ENCODE measurements around the gene HOOK2. TPM values are rescaled to one million over a fixed set of nuclear protein-coding genes. Genes with fewer than 3 reads are reported as not detected.

Gene HOOK2
- total and polyA plus RNA-seq, 2 of the 13 experiments (the other 11 are each of a cell fraction or from before 2014, with no cell fraction given): 9.2 to 12.9 TPM

- TF ChIP-seq, protein P1, sequence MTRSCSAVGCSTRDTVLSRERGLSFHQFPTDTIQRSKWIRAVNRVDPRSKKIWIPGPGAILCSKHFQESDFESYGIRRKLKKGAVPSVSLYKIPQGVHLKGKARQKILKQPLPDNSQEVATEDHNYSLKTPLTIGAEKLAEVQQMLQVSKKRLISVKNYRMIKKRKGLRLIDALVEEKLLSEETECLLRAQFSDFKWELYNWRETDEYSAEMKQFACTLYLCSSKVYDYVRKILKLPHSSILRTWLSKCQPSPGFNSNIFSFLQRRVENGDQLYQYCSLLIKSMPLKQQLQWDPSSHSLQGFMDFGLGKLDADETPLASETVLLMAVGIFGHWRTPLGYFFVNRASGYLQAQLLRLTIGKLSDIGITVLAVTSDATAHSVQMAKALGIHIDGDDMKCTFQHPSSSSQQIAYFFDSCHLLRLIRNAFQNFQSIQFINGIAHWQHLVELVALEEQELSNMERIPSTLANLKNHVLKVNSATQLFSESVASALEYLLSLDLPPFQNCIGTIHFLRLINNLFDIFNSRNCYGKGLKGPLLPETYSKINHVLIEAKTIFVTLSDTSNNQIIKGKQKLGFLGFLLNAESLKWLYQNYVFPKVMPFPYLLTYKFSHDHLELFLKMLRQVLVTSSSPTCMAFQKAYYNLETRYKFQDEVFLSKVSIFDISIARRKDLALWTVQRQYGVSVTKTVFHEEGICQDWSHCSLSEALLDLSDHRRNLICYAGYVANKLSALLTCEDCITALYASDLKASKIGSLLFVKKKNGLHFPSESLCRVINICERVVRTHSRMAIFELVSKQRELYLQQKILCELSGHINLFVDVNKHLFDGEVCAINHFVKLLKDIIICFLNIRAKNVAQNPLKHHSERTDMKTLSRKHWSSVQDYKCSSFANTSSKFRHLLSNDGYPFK (CRISPR knock-in tag; IDR thresholded peaks at IDR 0.05; ENCODE audit: borderline replicate concordance): no peak
- 0 out of 2 replicates have a peak, but pooled peaks have one; percentile 45 for TF ChIP-seq KAT8 (CRISPR knock-in tag; IDR thresholded peaks at IDR 0.05)
- 0 out of 2 replicates have a peak, but pooled peaks have one; percentile 33 for TF ChIP-seq HOMEZ (CRISPR knock-in tag; IDR thresholded peaks at IDR 0.05; ENCODE audit: low read depth)
- TF ChIP-seq, protein P2, sequence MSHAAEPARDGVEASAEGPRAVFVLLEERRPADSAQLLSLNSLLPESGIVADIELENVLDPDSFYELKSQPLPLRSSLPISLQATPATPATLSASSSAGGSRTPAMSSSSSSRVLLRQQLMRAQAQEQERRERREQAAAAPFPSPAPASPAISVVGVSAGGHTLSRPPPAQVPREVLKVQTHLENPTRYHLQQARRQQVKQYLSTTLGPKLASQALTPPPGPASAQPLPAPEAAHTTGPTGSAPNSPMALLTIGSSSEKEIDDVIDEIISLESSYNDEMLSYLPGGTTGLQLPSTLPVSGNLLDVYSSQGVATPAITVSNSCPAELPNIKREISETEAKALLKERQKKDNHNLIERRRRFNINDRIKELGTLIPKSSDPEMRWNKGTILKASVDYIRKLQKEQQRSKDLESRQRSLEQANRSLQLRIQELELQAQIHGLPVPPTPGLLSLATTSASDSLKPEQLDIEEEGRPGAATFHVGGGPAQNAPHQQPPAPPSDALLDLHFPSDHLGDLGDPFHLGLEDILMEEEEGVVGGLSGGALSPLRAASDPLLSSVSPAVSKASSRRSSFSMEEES (CRISPR knock-in tag; IDR thresholded peaks at IDR 0.05): 0 out of 2 replicates have a peak, but pooled peaks have one; percentile 40
- TF ChIP-seq ZNF878 (CRISPR knock-in tag; IDR thresholded peaks at IDR 0.05): no peak
- 0 out of 2 replicates have a peak, but pooled peaks have one; percentile 27 for TF ChIP-seq ZSCAN9 (CRISPR knock-in tag; IDR thresholded peaks at IDR 0.05; ENCODE audit: borderline replicate concordance)
- TF ChIP-seq, protein P3, sequence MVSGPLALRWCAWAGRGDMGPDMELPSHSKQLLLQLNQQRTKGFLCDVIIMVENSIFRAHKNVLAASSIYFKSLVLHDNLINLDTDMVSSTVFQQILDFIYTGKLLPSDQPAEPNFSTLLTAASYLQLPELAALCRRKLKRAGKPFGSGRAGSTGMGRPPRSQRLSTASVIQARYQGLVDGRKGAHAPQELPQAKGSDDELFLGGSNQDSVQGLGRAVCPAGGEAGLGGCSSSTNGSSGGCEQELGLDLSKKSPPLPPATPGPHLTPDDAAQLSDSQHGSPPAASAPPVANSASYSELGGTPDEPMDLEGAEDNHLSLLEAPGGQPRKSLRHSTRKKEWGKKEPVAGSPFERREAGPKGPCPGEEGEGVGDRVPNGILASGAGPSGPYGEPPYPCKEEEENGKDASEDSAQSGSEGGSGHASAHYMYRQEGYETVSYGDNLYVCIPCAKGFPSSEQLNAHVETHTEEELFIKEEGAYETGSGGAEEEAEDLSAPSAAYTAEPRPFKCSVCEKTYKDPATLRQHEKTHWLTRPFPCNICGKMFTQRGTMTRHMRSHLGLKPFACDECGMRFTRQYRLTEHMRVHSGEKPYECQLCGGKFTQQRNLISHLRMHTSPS (CRISPR knock-in tag; IDR thresholded peaks at IDR 0.05; ENCODE audit: low read depth): no peak
- peak; percentile 75; the same call in 1 of the 2 replicates for TF ChIP-seq SRY (CRISPR knock-in tag; IDR thresholded peaks at IDR 0.05)
- TF ChIP-seq ZNF614 (CRISPR knock-in tag; IDR thresholded peaks at IDR 0.05; ENCODE audit: borderline replicate concordance): peak; percentile 22; the same call in 1 of the 2 replicates
- TF ChIP-seq PHF8 (CRISPR knock-in tag; IDR thresholded peaks at IDR 0.05): peak; percentile 41; the same call in 1 of the 2 replicates
- peak; percentile 34 for TF ChIP-seq ZNF781 (CRISPR knock-in tag; IDR thresholded peaks at IDR 0.05; ENCODE audit: borderline replicate concordance, not compliant biosample characterization)
- TF ChIP-seq MAZ (IDR thresholded peaks at IDR 0.05; ENCODE audit: borderline replicate concordance, low read depth, low read length): no peak
- TF ChIP-seq MAZ (CRISPR knock-in tag; IDR thresholded peaks at IDR 0.05; ENCODE audit: low read depth): 0 out of 2 replicates have a peak, but pooled peaks have one; percentile 28
Measured at GRCh38 chr19:12796146-12797071, 21.1 kb upstream of the HOOK2 start (continued).

All from HepG2 (cell line).